Loucy (cell line): ENCODE measurements around the gene GPM6B.

Experiments
- H2AFZ ChIP-seq: fragments of 200-600 bp; sonication (generic); 2 replicates; pipeline ENCODE4 v1.6.0; 2016; ENCODE audit warnings: antibody characterized with exemption, mild to moderate bottlenecking, low read length, moderate library complexity
- H3F3A ChIP-seq: fragments of 200-600 bp; 2 replicates; pipeline ENCODE4 v1.6.0; 2016; ENCODE audit warnings: antibody characterized with exemption, low read depth, mild to moderate bottlenecking
- H3K27me3 ChIP-seq: fragments of 200-600 bp; sonication (generic); 2 replicates; pipeline ENCODE4 v1.6.1; 2014; ENCODE audit warnings: low read length, mild to moderate bottlenecking; ENCODE audit not compliant: insufficient read depth, poor library complexity, severe bottlenecking
- H3K36me3 ChIP-seq: fragments of 200-600 bp; sonication (generic); 2 replicates; pipeline ENCODE4 v1.6.1; 2016; ENCODE audit warnings: low read length; ENCODE audit not compliant: insufficient read depth
- H3K4me1 ChIP-seq: fragments of 200-600 bp; sonication (generic); 2 replicates; pipeline ENCODE4 v1.5.1; 2014; ENCODE audit warnings: low read length, mild to moderate bottlenecking; ENCODE audit not compliant: insufficient read depth, poor library complexity, severe bottlenecking
- H3K4me2 ChIP-seq: fragments of 200-600 bp; sonication (generic); 2 replicates; pipeline ENCODE4 v1.6.0; 2014; ENCODE audit warnings: antibody characterized with exemption, low read length, low read depth, mild to moderate bottlenecking; ENCODE audit not compliant: poor library complexity, severe bottlenecking
- H3K4me3 ChIP-seq: fragments of 200-600 bp; sonication (generic); 2 replicates; pipeline ENCODE4 v1.5.1; 2014; ENCODE audit warnings: low read length, mild to moderate bottlenecking, mixed read lengths; ENCODE audit not compliant: poor library complexity, severe bottlenecking
- H3K79me2 ChIP-seq: fragments of 200-600 bp; sonication (generic); 2 replicates; pipeline ENCODE4 v1.6.1; 2014; ENCODE audit warnings: low read length; ENCODE audit not compliant: insufficient read depth
- H3K9ac ChIP-seq: fragments of 200-600 bp; sonication (generic); 2 replicates; pipeline ENCODE4 v1.6.0; 2014; ENCODE audit warnings: mild to moderate bottlenecking, low read depth, low read length, moderate library complexity; ENCODE audit not compliant: poor library complexity, severe bottlenecking
- H3K9me2 ChIP-seq: fragments of 200-600 bp; sonication (generic); replicated peaks from 2 replicates; pipeline ENCODE4 v1.6.1; 2016; ENCODE audit warnings: low read depth, low read length, mixed read lengths
- H3K9me3 ChIP-seq: fragments of 200-600 bp; sonication (generic); 2 replicates; pipeline ENCODE4 v1.6.1; 2014; ENCODE audit warnings: mild to moderate bottlenecking, antibody characterized with exemption, low read length, low read depth; ENCODE audit not compliant: insufficient read depth
- H4K20me1 ChIP-seq: fragments of 200-600 bp; sonication (generic); 2 replicates; pipeline ENCODE4 v1.6.0; 2014; ENCODE audit warnings: antibody characterized with exemption, low read length, mild to moderate bottlenecking; ENCODE audit not compliant: insufficient read depth, poor library complexity, severe bottlenecking
- EZH2phosphoT487 ChIP-seq: fragments of 200-600 bp; IDR thresholded peaks from 2 replicates; pipeline ENCODE4 v1.6.1; 2018; ENCODE audit warnings: antibody characterized with exemption, mild to moderate bottlenecking, moderate library complexity, borderline replicate concordance
- TF ChIP-seq, protein P1 (sequence below): fragments of 200-600 bp; sonication (generic); conservative IDR thresholded peaks from 2 replicates; pipeline ENCODE4 v1.5.1; 2014; ENCODE audit warnings: mild to moderate bottlenecking, antibody characterized with exemption, low read length

The GPM6B gene, protein sequence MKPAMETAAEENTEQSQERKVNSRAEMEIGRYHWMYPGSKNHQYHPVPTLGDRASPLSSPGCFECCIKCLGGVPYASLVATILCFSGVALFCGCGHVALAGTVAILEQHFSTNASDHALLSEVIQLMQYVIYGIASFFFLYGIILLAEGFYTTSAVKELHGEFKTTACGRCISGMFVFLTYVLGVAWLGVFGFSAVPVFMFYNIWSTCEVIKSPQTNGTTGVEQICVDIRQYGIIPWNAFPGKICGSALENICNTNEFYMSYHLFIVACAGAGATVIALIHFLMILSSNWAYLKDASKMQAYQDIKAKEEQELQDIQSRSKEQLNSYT

GRCh38 chrX:13816643-13817627, at the start of gene GPM6B:
TSS of gene GPM6B (minus strand) at chrX:13817093. CDS start at chrX:13816904, 189 bp downstream.
- Histone ChIP-seq H3F3A (no peaks in the 10 kb centered on the region), H3K4me3 (no peak within 1 kb of the TSS), H3K36me3 (no peaks in the 10 kb centered on the region), H3K27me3 (no peaks in the 10 kb centered on the region), H3K9me3 (no peaks in the 10 kb centered on the region), H3K4me1 (no peaks in the 10 kb centered on the region), H3K9ac (no peak within 1 kb of the TSS), H2AFZ (no peak within 1 kb of the TSS), H3K4me2 (no peak within 1 kb of the TSS), H3K9me2 (no peaks in the 10 kb centered on the region), H4K20me1 (no peaks in the 10 kb centered on the region), H3K79me2 (no peaks in the 10 kb centered on the region)
- TF ChIP-seq, protein P1, sequence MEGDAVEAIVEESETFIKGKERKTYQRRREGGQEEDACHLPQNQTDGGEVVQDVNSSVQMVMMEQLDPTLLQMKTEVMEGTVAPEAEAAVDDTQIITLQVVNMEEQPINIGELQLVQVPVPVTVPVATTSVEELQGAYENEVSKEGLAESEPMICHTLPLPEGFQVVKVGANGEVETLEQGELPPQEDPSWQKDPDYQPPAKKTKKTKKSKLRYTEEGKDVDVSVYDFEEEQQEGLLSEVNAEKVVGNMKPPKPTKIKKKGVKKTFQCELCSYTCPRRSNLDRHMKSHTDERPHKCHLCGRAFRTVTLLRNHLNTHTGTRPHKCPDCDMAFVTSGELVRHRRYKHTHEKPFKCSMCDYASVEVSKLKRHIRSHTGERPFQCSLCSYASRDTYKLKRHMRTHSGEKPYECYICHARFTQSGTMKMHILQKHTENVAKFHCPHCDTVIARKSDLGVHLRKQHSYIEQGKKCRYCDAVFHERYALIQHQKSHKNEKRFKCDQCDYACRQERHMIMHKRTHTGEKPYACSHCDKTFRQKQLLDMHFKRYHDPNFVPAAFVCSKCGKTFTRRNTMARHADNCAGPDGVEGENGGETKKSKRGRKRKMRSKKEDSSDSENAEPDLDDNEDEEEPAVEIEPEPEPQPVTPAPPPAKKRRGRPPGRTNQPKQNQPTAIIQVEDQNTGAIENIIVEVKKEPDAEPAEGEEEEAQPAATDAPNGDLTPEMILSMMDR: no peak
- no peak for TF ChIP-seq EZH2phosphoT487

DNA sequence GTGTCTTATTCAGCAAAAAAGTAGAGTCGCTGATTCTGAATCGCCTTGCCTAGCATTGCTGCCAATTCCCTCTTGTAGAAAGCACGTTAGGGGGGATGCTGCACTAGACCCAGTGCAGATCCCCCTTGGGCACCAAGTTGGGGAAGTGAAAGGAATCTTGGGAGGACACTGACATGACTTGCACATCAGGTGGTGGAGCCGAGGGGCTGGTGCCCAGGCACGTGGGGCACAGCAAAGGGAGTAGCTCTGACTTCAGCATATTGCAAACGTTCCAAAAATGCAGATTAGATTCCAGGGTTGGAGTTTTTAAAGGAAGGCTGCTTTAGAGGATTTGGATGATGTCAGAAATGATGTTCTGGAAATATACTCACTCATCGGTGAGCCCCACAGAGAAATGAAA, 47.4 kb upstream of the GPM6B start:
- no peak overlapping the region for H3K4me3 ChIP-seq
- no peaks in the 10 kb centered on the region for H3K4me1 ChIP-seq
- H3K27me3 ChIP-seq: no peaks in the 10 kb centered on the region
- H3K36me3 ChIP-seq: no peaks in the 10 kb centered on the region
- no peak overlapping the region for H3K4me2 ChIP-seq
- TF ChIP-seq, protein P1: no peak
- no peak for TF ChIP-seq EZH2phosphoT487
- H3K9ac ChIP-seq: no peak overlapping the region
- no peak overlapping the region for H2AFZ ChIP-seq
- no peaks in the 10 kb centered on the region for H3F3A ChIP-seq
- no peaks in the 10 kb centered on the region for H3K9me2 ChIP-seq
- H3K9me3 ChIP-seq: no peaks in the 10 kb centered on the region
- no peaks in the 10 kb centered on the region for H3K79me2 ChIP-seq
- no peaks in the 10 kb centered on the region for H4K20me1 ChIP-seq

DNA sequence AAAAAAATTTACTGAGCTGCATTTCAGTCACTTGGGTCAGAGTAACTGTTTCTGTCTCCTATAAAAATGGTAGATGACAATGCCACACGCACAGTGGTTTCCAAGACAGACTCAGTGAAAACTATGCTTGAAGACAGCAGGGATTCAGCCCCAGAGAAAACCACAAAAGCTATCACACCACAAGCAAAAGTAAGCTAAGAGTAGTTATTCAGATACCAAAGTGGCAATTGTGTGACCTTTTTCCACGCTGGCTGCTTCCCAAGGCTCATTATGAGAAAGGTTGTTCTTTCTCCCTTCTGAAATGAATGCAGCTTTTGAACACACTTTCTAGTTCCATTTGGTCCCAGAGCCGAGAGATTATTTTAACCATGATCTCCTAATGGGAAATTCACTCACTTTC, 46.4 kb upstream of the GPM6B start:
- Histone ChIP-seq H2AFZ (no peak overlapping the region), H3K4me2 (no peak overlapping the region), H3K9me2 (no peaks in the 10 kb centered on the region), H3K4me3 (no peak overlapping the region), H3K9ac (no peak overlapping the region), H3K79me2 (no peaks in the 10 kb centered on the region), H3K4me1 (no peaks in the 10 kb centered on the region), H3F3A (no peaks in the 10 kb centered on the region), H4K20me1 (no peaks in the 10 kb centered on the region), H3K36me3 (no peaks in the 10 kb centered on the region), H3K9me3 (no peaks in the 10 kb centered on the region), H3K27me3 (no peaks in the 10 kb centered on the region)
- TF ChIP-seq EZH2phosphoT487: no peak
- TF ChIP-seq, protein P1: no peak
